Suprapubic skin (tissue), 4 donors: ENCODE measurements around the gene ABLIM2.

Source experiments
- EP300 ChIP-seq: sonication (generic); formaldehyde crosslinking; IDR thresholded peaks from one replicate; pipeline ENCODE4 v1.6.1; 2017; ENCODE audit warnings: antibody characterized with exemption
- POLR2A ChIP-seq, 2 donors: fragments of 450-650 bp; IDR thresholded peaks; one replicate each; pipeline ENCODE4 v1.6.1; 2017; ENCODE audit warnings: antibody characterized with exemption in 2 of 2, mild to moderate bottlenecking in 2 of 2, moderate library complexity in 2 of 2
- POLR2AphosphoS5 ChIP-seq, 3 donors: sonication (generic); formaldehyde crosslinking; IDR thresholded peaks; one replicate each; pipeline ENCODE4 v1.6.1; 2017; ENCODE audit warnings: antibody characterized with exemption in 3 of 3
- TF ChIP-seq, protein P1 (sequence below), 2 donors: fragments of 200-600 bp in 1 of 2; fragments of 450-650 bp in 1 of 2; sonication (generic) in 1 of 2; IDR thresholded peaks; one replicate each; pipeline ENCODE4 v1.5.1; 2016 to 2019; ENCODE audit warnings: antibody characterized with exemption in 2 of 2, mild to moderate bottlenecking in 1 of 2, moderate library complexity in 1 of 2

DNA sequence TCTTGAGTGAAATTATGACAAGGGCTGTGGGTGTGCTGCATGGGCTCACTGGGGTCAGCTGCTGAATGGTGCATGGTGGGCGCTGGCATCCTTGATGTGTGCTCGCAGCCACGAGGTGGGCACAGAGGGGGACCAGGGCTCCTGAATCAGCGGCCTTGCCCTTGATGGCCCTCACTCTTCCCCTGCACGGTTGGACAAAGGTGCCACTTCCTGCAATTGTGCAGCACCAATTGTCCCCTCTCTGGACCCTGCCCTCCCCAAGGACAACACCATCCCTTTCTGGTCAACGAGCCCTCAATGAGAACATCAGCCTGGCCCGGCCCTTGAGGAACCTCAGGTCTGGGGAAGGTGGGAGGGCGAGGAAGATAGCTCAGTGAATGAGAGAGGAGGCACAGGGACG is 16.1 kb downstream of the ABLIM2 start:
- TF ChIP-seq, protein P1, sequence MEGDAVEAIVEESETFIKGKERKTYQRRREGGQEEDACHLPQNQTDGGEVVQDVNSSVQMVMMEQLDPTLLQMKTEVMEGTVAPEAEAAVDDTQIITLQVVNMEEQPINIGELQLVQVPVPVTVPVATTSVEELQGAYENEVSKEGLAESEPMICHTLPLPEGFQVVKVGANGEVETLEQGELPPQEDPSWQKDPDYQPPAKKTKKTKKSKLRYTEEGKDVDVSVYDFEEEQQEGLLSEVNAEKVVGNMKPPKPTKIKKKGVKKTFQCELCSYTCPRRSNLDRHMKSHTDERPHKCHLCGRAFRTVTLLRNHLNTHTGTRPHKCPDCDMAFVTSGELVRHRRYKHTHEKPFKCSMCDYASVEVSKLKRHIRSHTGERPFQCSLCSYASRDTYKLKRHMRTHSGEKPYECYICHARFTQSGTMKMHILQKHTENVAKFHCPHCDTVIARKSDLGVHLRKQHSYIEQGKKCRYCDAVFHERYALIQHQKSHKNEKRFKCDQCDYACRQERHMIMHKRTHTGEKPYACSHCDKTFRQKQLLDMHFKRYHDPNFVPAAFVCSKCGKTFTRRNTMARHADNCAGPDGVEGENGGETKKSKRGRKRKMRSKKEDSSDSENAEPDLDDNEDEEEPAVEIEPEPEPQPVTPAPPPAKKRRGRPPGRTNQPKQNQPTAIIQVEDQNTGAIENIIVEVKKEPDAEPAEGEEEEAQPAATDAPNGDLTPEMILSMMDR (IDR thresholded peaks at IDR 0.05): no peak
- TF ChIP-seq EP300 (no peak), POLR2A (IDR thresholded peaks at IDR 0.05) (no peak), POLR2AphosphoS5 (IDR thresholded peaks at IDR 0.05) (no peak)
